Choroid plexus epithelial cell (primary cell): ENCODE measurements around the gene MTHFD2L.

ENCODE experiments used
- DNase-seq: peaks from one replicate; pipeline ENCODE4 v3.0.0-alpha.2; 2010; ENCODE audit warnings: low read depth
- H3K4me3 ChIP-seq: 2 replicates; pipeline ENCODE4 v1.5.1; 2011; ENCODE audit warnings: low read depth, mild to moderate bottlenecking, control low read depth, low read length, moderate library complexity
- TF ChIP-seq, protein P1 (sequence below): conservative IDR thresholded peaks from 2 replicates; pipeline ENCODE4 v1.5.1; 2011; ENCODE audit warnings: low read depth, mild to moderate bottlenecking, control low read depth, inconsistent platforms, low read length, moderate library complexity

Gene MTHFD2L

GRCh38 chr4:74294681-74295080, 136.8 kb downstream of the MTHFD2L start:
- no peak overlapping the region for H3K4me3 ChIP-seq
- TF ChIP-seq, protein P1, sequence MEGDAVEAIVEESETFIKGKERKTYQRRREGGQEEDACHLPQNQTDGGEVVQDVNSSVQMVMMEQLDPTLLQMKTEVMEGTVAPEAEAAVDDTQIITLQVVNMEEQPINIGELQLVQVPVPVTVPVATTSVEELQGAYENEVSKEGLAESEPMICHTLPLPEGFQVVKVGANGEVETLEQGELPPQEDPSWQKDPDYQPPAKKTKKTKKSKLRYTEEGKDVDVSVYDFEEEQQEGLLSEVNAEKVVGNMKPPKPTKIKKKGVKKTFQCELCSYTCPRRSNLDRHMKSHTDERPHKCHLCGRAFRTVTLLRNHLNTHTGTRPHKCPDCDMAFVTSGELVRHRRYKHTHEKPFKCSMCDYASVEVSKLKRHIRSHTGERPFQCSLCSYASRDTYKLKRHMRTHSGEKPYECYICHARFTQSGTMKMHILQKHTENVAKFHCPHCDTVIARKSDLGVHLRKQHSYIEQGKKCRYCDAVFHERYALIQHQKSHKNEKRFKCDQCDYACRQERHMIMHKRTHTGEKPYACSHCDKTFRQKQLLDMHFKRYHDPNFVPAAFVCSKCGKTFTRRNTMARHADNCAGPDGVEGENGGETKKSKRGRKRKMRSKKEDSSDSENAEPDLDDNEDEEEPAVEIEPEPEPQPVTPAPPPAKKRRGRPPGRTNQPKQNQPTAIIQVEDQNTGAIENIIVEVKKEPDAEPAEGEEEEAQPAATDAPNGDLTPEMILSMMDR: no peak
- no peak for DNase-seq

DNA sequence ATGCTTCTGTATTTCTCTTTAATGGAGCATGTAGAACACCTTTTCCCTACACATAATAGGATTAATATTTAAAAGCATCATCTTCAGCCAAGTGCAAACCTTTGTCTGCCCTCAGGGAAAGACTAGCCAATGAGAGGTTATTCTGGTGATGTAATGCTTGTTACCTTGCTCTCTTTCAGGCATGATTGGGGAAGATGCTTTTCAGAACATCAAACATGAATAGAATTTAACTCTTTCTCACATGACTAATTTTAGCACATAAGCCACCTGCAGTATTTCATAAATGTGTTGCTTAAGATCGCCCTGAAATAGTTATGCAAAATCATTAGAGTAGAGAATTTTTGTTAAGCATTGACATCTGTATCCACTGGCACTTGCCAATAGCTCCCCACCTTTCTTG, 139.6 kb downstream of the MTHFD2L start:
- DNase-seq: no peak
- H3K4me3 ChIP-seq: no peak overlapping the region
- TF ChIP-seq, protein P1: no peak

DNA sequence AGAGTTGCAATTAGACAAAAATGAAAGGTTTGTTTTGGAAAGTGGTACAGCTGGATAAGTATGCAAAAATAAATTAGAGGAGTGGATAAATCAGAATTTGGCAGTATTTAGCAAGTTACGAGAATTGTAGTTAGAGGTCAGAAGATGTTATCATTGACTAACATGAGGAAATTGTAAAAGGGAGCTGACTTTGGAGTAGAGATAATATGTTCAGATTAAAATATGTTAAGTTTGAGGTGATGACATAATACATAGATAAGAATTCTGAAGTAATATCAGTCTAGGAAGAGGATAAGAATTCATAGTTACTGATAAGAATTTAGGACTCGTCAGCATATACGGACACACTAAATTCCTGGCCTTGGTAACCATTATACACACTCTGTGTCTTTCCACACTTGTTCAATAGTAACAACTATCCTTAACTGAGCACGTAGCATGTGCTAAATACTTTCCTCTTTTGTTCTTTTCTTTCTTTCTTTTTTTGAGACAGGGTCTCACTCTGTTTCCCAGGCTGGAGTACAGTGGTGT, 146.2 kb downstream of the MTHFD2L start:
- H3K4me3 ChIP-seq: no peak overlapping the region
- no peak for DNase-seq
- TF ChIP-seq, protein P1: no peak

- no peak for DNase-seq
- H3K4me3 ChIP-seq: no peak overlapping the region
- TF ChIP-seq, protein P1: no peak
These were observed 147.1 kb downstream of the MTHFD2L start for GRCh38 chr4:74305000-74305399.

DNA sequence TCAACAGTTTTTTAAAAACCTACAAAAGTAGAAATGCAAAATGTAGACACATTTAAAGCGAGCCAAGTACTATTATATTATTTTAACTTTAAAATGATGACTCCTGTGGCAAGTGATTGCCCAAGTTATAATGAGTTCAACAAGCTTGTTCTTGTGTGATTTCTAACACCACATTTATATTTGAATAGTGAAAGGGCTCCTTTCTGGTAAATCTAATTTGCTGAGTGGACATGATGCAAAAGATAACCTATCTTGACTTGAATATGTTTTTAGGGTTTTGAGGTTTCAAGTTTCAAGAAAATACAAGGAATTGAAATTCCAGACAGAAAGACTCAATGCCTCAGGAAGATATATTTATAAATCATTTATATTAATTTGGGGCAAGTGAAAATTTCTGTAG, 149.3 kb downstream of the MTHFD2L start:
- TF ChIP-seq, protein P1: no peak
- no peak for DNase-seq
- no peak overlapping the region for H3K4me3 ChIP-seq

DNA sequence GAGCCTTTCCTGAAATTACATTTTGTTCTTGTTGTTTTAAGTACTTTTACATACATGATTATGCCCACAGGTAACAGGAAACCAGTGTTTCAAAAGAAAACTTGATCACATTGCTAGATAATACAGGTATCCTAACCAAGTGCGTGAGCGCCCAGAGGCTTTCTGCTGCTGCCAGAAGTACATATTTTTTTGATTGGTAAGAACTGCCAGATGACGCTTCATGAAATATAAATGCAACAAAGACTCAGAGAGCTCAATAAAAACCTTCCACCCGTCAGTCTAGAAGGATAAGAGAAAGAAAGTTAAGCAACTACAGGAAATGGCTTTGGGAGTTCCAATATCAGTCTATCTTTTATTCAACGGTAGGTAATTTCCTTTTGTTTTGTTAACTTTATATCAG, 150.3 kb downstream of the MTHFD2L start, which contains the start of gene EPGN:
Gene EPGN, plus strand, starts transcription at position 256 of the 400 bp plus-strand sequence. Its CDS starts 64 bp downstream, at position 320.
- TF ChIP-seq, protein P1: no peak
- peak; percentile 19 for DNase-seq
- no peak within 1 kb of the TSS for H3K4me3 ChIP-seq

DNA sequence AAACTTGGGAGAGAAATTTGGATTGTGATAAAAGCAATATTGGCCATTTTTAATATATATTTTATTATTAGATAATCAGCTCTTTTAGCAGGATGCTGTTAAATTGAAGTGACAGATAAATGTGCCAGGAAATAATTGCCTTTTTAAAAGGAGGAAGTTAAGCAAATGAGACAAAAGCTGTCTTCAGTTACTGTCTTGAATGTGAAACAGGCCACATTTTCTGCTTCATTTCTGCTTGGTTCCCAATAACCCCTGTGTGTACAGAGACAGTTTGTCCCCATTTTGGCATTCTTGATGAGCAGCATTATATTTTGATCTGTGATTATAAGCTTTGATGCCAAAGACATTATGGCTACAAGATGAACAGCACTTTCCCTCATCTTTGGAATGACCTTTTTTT, 151.3 kb downstream of the MTHFD2L start:
- TF ChIP-seq, protein P1: no peak

More for the DNA sequence above, 151.3 kb downstream of the MTHFD2L start:
- no peak overlapping the region for H3K4me3 ChIP-seq
- no peak for DNase-seq
